ENCODE data around the gene MIP.
"Not testable (repeated sequence)": the region's sequence is repeated elsewhere in the genome, so short reads cannot be mapped to it uniquely, and the experiment has no call there.

The MIP gene

GRCh38 chr12:56401612-56402011 is 52.8 kb downstream of the MIP start:
- DNase-seq: not testable (repeated sequence)

GRCh38 chr12:56401125-56401524 is 53.3 kb downstream of the MIP start:
- not testable (repeated sequence) for DNase-seq
